Loucy (cell line): ENCODE results near the gene SOX30.

ENCODE experiments used
- H2AFZ ChIP-seq: fragments of 200-600 bp; sonication (generic); 2 replicates; pipeline ENCODE4 v1.6.0; 2016; ENCODE audit warnings: antibody characterized with exemption, mild to moderate bottlenecking, low read length, moderate library complexity
- H3F3A ChIP-seq: fragments of 200-600 bp; 2 replicates; pipeline ENCODE4 v1.6.0; 2016; ENCODE audit warnings: antibody characterized with exemption, low read depth, mild to moderate bottlenecking
- H3K27me3 ChIP-seq: fragments of 200-600 bp; sonication (generic); 2 replicates; pipeline ENCODE4 v1.6.1; 2014; ENCODE audit warnings: low read length, mild to moderate bottlenecking; ENCODE audit not compliant: insufficient read depth, poor library complexity, severe bottlenecking
- H3K36me3 ChIP-seq: fragments of 200-600 bp; sonication (generic); 2 replicates; pipeline ENCODE4 v1.6.1; 2016; ENCODE audit warnings: low read length; ENCODE audit not compliant: insufficient read depth
- H3K4me1 ChIP-seq: fragments of 200-600 bp; sonication (generic); 2 replicates; pipeline ENCODE4 v1.5.1; 2014; ENCODE audit warnings: low read length, mild to moderate bottlenecking; ENCODE audit not compliant: insufficient read depth, poor library complexity, severe bottlenecking
- H3K4me2 ChIP-seq: fragments of 200-600 bp; sonication (generic); 2 replicates; pipeline ENCODE4 v1.6.0; 2014; ENCODE audit warnings: antibody characterized with exemption, low read length, low read depth, mild to moderate bottlenecking; ENCODE audit not compliant: poor library complexity, severe bottlenecking
- H3K4me3 ChIP-seq: fragments of 200-600 bp; sonication (generic); 2 replicates; pipeline ENCODE4 v1.5.1; 2014; ENCODE audit warnings: low read length, mild to moderate bottlenecking, mixed read lengths; ENCODE audit not compliant: poor library complexity, severe bottlenecking
- H3K79me2 ChIP-seq: fragments of 200-600 bp; sonication (generic); 2 replicates; pipeline ENCODE4 v1.6.1; 2014; ENCODE audit warnings: low read length; ENCODE audit not compliant: insufficient read depth
- H3K9ac ChIP-seq: fragments of 200-600 bp; sonication (generic); 2 replicates; pipeline ENCODE4 v1.6.0; 2014; ENCODE audit warnings: mild to moderate bottlenecking, low read depth, low read length, moderate library complexity; ENCODE audit not compliant: poor library complexity, severe bottlenecking
- H3K9me2 ChIP-seq: fragments of 200-600 bp; sonication (generic); replicated peaks from 2 replicates; pipeline ENCODE4 v1.6.1; 2016; ENCODE audit warnings: low read depth, low read length, mixed read lengths
- H3K9me3 ChIP-seq: fragments of 200-600 bp; sonication (generic); 2 replicates; pipeline ENCODE4 v1.6.1; 2014; ENCODE audit warnings: mild to moderate bottlenecking, antibody characterized with exemption, low read length, low read depth; ENCODE audit not compliant: insufficient read depth
- H4K20me1 ChIP-seq: fragments of 200-600 bp; sonication (generic); 2 replicates; pipeline ENCODE4 v1.6.0; 2014; ENCODE audit warnings: antibody characterized with exemption, low read length, mild to moderate bottlenecking; ENCODE audit not compliant: insufficient read depth, poor library complexity, severe bottlenecking
- EZH2phosphoT487 ChIP-seq: fragments of 200-600 bp; IDR thresholded peaks from 2 replicates; pipeline ENCODE4 v1.6.1; 2018; ENCODE audit warnings: antibody characterized with exemption, mild to moderate bottlenecking, moderate library complexity, borderline replicate concordance
- TF ChIP-seq, protein P1 (sequence below): fragments of 200-600 bp; sonication (generic); conservative IDR thresholded peaks from 2 replicates; pipeline ENCODE4 v1.5.1; 2014; ENCODE audit warnings: mild to moderate bottlenecking, antibody characterized with exemption, low read length

SOX30 gene

DNA sequence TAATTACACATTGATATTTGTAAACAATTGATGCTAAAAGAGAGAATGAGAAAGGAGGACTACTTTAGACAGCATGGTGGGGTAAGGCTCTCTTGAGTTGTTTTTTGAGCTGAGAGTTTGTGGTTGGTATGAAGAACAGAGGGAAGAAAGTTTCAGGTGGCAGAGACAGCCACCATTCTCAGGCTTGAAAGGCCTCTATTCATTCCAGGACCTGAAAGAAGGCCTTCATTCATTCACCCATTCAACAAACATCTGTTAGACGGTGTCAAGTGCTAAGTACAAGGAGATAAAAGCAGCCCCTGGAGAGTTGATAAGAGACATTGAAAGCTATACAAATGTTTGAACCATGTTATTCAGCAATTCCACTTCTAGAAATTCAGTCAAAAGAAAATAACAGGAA is 55.0 kb downstream of the SOX30 start:
- Histone ChIP-seq H3K36me3 (no peaks in the 10 kb centered on the region), H3K4me2 (no peak overlapping the region)

DNA sequence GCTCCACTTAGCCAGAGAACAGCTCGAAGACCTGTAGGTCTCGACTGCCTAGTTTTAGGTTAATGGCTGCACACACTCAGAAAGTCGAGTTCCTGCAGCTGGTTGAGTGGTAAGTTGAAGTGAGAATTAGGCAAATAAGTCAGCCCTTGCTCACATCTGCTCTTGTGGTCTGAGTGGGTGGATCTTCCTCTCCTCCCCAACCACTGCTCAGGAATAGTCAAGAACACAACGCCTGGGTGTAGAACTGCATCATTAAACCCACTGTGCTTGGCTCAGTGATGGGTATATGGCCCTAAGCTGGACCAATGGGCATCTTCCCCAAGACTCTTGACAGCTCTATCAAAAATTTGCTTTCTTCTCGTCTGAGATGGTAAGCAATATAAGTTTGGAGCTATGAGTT is 55.8 kb downstream of the SOX30 start:
- H3F3A ChIP-seq: peaks cover 3% of the 10 kb centered on the region; the same call in 1 of the 2 replicates
- H3K36me3 ChIP-seq: no peaks in the 10 kb centered on the region
- no peaks in the 10 kb centered on the region for H3K27me3 ChIP-seq
- no peak overlapping the region for H3K4me2 ChIP-seq
- no peaks in the 10 kb centered on the region for H3K9me3 ChIP-seq
- no peak overlapping the region for H3K9ac ChIP-seq
- H2AFZ ChIP-seq: no peak overlapping the region
- no peak for TF ChIP-seq EZH2phosphoT487
- TF ChIP-seq, protein P1, sequence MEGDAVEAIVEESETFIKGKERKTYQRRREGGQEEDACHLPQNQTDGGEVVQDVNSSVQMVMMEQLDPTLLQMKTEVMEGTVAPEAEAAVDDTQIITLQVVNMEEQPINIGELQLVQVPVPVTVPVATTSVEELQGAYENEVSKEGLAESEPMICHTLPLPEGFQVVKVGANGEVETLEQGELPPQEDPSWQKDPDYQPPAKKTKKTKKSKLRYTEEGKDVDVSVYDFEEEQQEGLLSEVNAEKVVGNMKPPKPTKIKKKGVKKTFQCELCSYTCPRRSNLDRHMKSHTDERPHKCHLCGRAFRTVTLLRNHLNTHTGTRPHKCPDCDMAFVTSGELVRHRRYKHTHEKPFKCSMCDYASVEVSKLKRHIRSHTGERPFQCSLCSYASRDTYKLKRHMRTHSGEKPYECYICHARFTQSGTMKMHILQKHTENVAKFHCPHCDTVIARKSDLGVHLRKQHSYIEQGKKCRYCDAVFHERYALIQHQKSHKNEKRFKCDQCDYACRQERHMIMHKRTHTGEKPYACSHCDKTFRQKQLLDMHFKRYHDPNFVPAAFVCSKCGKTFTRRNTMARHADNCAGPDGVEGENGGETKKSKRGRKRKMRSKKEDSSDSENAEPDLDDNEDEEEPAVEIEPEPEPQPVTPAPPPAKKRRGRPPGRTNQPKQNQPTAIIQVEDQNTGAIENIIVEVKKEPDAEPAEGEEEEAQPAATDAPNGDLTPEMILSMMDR: no peak
- H3K79me2 ChIP-seq: no peaks in the 10 kb centered on the region
- peaks cover 41% of the 10 kb centered on the region for H3K4me1 ChIP-seq
- no peaks in the 10 kb centered on the region for H3K9me2 ChIP-seq
- no peaks in the 10 kb centered on the region for H4K20me1 ChIP-seq
- no peak overlapping the region for H3K4me3 ChIP-seq

More for the DNA sequence above, 55.0 kb downstream of the SOX30 start:
- TF ChIP-seq EZH2phosphoT487: no peak
- TF ChIP-seq, protein P1: no peak
- Histone ChIP-seq H3K9me3 (no peaks in the 10 kb centered on the region), H3K9me2 (no peaks in the 10 kb centered on the region), H3K4me1 (peaks cover 34% of the 10 kb centered on the region), H4K20me1 (no peaks in the 10 kb centered on the region), H3K4me3 (no peak overlapping the region), H3F3A (peaks cover 2% of the 10 kb centered on the region; the same call in 1 of the 2 replicates), H3K9ac (no peak overlapping the region), H2AFZ (no peak overlapping the region), H3K27me3 (no peaks in the 10 kb centered on the region), H3K79me2 (no peaks in the 10 kb centered on the region)

GRCh38 chr5:157594675-157595459 is 57.4 kb downstream of the SOX30 start:
- H3K4me2 ChIP-seq: no peak overlapping the region

More at GRCh38 chr5:157594675-157595459, 57.4 kb downstream of the SOX30 start:
- no peaks in the 10 kb centered on the region for H3K36me3 ChIP-seq
- peaks cover 3% of the 10 kb centered on the region; the same call in 1 of the 2 replicates for H3F3A ChIP-seq
- peaks cover 41% of the 10 kb centered on the region for H3K4me1 ChIP-seq
- H3K4me3 ChIP-seq: no peak overlapping the region
- H3K9me2 ChIP-seq: no peaks in the 10 kb centered on the region
- H3K9me3 ChIP-seq: no peaks in the 10 kb centered on the region
- H3K27me3 ChIP-seq: no peaks in the 10 kb centered on the region
- H3K79me2 ChIP-seq: no peaks in the 10 kb centered on the region
- H2AFZ ChIP-seq: no peak overlapping the region
- no peaks in the 10 kb centered on the region for H4K20me1 ChIP-seq
- no peak overlapping the region for H3K9ac ChIP-seq
- TF ChIP-seq, protein P1: no peak
- TF ChIP-seq EZH2phosphoT487: no peak
